K562 (cell line): ENCODE measurements around the gene SHH.

ENCODE experiments used
- ARID4B ChIP-seq: sonication (generic); formaldehyde crosslinking; IDR thresholded peaks from 2 replicates; pipeline ENCODE4 v1.8.0; 2022; ENCODE audit warnings: mild to moderate bottlenecking, missing genetic modification reagents
- CHD2 ChIP-seq: IDR thresholded peaks from 2 replicates; pipeline ENCODE4 v1.6.1; 2011; ENCODE audit warnings: low read depth, low read length
- POLR2AphosphoS5 ChIP-seq: IDR thresholded peaks from 2 replicates; pipeline ENCODE4 v1.6.1; 2011; ENCODE audit warnings: mild to moderate bottlenecking, low read depth, low read length, moderate library complexity; ENCODE audit not compliant: control insufficient read depth, insufficient read depth
- THAP7 ChIP-seq: fragments of 250-450 bp; sonication (Bioruptor Pico); IDR thresholded peaks from 2 replicates; pipeline ENCODE4 v1.5.0; 2021

- TF ChIP-seq ARID4B (CRISPR knock-in tag) = no peak
- no peak for TF ChIP-seq THAP7 (CRISPR knock-in tag)
- no peak for TF ChIP-seq POLR2AphosphoS5
- TF ChIP-seq CHD2 = no peak
Observed at GRCh38 chr7:155786491-155786890, 25.8 kb downstream of the SHH start.
